Measurements from ENCODE around the gene TRPM3. TPM values are rescaled to one million over a fixed set of nuclear protein-coding genes. Genes with fewer than 3 reads are reported as not detected.

TRPM3 gene
- total and polyA plus RNA-seq, 4 donors = 0.07 to 0.89 (median 0.67) TPM

DNA sequence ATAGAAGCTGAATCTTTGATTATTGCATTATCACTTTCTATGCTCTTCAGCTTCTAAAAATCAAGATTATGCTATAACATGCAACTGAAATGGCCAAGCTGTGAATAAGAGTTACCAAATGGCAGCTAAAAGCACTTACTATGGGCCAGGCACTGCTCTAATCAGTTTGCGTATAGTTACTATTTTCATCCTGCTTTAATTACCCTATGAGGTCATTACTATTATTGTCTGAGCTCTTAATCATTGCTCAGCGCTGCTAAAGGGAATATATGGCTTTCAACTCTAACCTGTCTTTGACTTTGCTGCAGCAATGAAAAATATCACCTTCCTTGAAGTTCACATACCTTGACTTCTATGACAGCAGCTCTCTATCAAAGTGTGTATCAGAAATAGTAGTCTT lies 210.8 kb downstream of the TRPM3 start:
- Histone ChIP-seq H3K9ac (ENCODE audit: low read depth in 1 of 2, low read length in 2 of 2) (no peak overlapping the region), H3K36me3 (ENCODE audit: control insufficient read depth in 4 of 4, insufficient read depth in 3 of 4, low read depth in 1 of 4, low read length in 3 of 4) (no peaks in the 10 kb centered on the region), H3K9me3 (ENCODE audit: control insufficient read depth in 4 of 4, low read length in 3 of 4) (peaks cover 0 to 2% (median 0%) of the 10 kb centered on the region in 4 donors), H3K4me3 (ENCODE audit: low read depth in 1 of 3, low read length in 3 of 3) (no peak overlapping the region), H3K27ac (ENCODE audit: low read depth in 1 of 2, low read length in 2 of 2) (no peak overlapping the region), H3K27me3 (ENCODE audit: control insufficient read depth in 4 of 4, insufficient read depth in 4 of 4, low read length in 3 of 4) (no peaks in the 10 kb centered on the region), H3K4me1 (ENCODE audit: control insufficient read depth in 4 of 4, insufficient read depth in 4 of 4, low read length in 3 of 4) (no peaks in the 10 kb centered on the region)
- DNase-seq (ENCODE audit: low spot score) = no peak
- WGBS = 83% methylated on average over 2 of the region's 2 CpGs
- TF ChIP-seq, protein P1, sequence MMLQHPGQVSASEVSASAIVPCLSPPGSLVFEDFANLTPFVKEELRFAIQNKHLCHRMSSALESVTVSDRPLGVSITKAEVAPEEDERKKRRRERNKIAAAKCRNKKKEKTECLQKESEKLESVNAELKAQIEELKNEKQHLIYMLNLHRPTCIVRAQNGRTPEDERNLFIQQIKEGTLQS (IDR thresholded peaks at IDR 0.05) = no peak
- TF ChIP-seq, protein P2, sequence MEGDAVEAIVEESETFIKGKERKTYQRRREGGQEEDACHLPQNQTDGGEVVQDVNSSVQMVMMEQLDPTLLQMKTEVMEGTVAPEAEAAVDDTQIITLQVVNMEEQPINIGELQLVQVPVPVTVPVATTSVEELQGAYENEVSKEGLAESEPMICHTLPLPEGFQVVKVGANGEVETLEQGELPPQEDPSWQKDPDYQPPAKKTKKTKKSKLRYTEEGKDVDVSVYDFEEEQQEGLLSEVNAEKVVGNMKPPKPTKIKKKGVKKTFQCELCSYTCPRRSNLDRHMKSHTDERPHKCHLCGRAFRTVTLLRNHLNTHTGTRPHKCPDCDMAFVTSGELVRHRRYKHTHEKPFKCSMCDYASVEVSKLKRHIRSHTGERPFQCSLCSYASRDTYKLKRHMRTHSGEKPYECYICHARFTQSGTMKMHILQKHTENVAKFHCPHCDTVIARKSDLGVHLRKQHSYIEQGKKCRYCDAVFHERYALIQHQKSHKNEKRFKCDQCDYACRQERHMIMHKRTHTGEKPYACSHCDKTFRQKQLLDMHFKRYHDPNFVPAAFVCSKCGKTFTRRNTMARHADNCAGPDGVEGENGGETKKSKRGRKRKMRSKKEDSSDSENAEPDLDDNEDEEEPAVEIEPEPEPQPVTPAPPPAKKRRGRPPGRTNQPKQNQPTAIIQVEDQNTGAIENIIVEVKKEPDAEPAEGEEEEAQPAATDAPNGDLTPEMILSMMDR (IDR thresholded peaks at IDR 0.05; ENCODE audit: low read depth, low read length, missing input control) = no peak
- no peak for TF ChIP-seq JUND (IDR thresholded peaks at IDR 0.05)
- no peak for TF ChIP-seq RAD21 (IDR thresholded peaks at IDR 0.05)
- TF ChIP-seq EGR1 (IDR thresholded peaks at IDR 0.05; ENCODE audit: low read depth in 2 of 2) = no peak
- TF ChIP-seq, protein P3, sequence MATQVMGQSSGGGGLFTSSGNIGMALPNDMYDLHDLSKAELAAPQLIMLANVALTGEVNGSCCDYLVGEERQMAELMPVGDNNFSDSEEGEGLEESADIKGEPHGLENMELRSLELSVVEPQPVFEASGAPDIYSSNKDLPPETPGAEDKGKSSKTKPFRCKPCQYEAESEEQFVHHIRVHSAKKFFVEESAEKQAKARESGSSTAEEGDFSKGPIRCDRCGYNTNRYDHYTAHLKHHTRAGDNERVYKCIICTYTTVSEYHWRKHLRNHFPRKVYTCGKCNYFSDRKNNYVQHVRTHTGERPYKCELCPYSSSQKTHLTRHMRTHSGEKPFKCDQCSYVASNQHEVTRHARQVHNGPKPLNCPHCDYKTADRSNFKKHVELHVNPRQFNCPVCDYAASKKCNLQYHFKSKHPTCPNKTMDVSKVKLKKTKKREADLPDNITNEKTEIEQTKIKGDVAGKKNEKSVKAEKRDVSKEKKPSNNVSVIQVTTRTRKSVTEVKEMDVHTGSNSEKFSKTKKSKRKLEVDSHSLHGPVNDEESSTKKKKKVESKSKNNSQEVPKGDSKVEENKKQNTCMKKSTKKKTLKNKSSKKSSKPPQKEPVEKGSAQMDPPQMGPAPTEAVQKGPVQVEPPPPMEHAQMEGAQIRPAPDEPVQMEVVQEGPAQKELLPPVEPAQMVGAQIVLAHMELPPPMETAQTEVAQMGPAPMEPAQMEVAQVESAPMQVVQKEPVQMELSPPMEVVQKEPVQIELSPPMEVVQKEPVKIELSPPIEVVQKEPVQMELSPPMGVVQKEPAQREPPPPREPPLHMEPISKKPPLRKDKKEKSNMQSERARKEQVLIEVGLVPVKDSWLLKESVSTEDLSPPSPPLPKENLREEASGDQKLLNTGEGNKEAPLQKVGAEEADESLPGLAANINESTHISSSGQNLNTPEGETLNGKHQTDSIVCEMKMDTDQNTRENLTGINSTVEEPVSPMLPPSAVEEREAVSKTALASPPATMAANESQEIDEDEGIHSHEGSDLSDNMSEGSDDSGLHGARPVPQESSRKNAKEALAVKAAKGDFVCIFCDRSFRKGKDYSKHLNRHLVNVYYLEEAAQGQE (IDR thresholded peaks at IDR 0.05) = no peak
- TF ChIP-seq, protein P4, sequence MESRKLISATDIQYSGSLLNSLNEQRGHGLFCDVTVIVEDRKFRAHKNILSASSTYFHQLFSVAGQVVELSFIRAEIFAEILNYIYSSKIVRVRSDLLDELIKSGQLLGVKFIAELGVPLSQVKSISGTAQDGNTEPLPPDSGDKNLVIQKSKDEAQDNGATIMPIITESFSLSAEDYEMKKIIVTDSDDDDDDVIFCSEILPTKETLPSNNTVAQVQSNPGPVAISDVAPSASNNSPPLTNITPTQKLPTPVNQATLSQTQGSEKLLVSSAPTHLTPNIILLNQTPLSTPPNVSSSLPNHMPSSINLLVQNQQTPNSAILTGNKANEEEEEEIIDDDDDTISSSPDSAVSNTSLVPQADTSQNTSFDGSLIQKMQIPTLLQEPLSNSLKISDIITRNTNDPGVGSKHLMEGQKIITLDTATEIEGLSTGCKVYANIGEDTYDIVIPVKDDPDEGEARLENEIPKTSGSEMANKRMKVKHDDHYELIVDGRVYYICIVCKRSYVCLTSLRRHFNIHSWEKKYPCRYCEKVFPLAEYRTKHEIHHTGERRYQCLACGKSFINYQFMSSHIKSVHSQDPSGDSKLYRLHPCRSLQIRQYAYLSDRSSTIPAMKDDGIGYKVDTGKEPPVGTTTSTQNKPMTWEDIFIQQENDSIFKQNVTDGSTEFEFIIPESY (IDR thresholded peaks at IDR 0.05) = no peak
- TF ChIP-seq YY1 (IDR thresholded peaks at IDR 0.05) = no peak
- no peak for TF ChIP-seq SP1 (IDR thresholded peaks at IDR 0.05)
- no peak for TF ChIP-seq FOXA1 (IDR thresholded peaks at IDR 0.05)
- no peak for TF ChIP-seq TAF1 (conservative IDR thresholded peaks at IDR 0.05)
- TF ChIP-seq, protein P5, sequence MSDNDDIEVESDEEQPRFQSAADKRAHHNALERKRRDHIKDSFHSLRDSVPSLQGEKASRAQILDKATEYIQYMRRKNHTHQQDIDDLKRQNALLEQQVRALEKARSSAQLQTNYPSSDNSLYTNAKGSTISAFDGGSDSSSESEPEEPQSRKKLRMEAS (IDR thresholded peaks at IDR 0.05) = no peak

DNA sequence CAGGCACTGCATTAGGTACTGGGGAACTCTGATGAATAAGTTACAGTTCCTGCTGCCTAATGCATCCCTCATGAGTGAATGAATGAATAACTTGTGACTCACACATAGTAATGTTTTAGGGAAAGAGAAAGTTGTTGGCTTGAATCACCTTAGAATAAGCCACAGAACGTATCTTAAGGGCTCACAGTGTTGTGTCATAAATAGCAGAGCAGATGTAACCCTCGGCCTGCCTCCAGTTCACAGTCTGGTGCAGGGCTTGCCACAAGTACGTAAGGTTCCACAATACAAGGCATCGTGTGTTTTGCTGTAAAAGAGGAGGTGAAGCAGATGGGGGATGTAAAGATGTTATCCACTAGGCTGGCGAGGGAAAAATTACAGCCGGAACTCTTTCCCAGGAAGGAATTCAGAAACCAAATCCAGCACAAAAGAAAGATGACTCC lies 218.7 kb downstream of the TRPM3 start:
- no peak for DNase-seq (ENCODE audit: low spot score)
- Histone ChIP-seq H3K4me1 (ENCODE audit: control insufficient read depth in 4 of 4, insufficient read depth in 4 of 4, low read length in 3 of 4) (no peaks in the 10 kb centered on the region), H3K9me3 (ENCODE audit: control insufficient read depth in 4 of 4, low read length in 3 of 4) (no peaks in the 10 kb centered on the region), H3K9ac (ENCODE audit: low read depth in 1 of 2, low read length in 2 of 2) (no peak overlapping the region), H3K27me3 (ENCODE audit: control insufficient read depth in 4 of 4, insufficient read depth in 4 of 4, low read length in 3 of 4) (no peaks in the 10 kb centered on the region), H3K27ac (ENCODE audit: low read depth in 1 of 2, low read length in 2 of 2) (no peak overlapping the region), H3K36me3 (ENCODE audit: control insufficient read depth in 4 of 4, insufficient read depth in 3 of 4, low read depth in 1 of 4, low read length in 3 of 4) (no peaks in the 10 kb centered on the region), H3K4me3 (ENCODE audit: low read depth in 1 of 3, low read length in 3 of 3) (no peak overlapping the region)
- 80% methylated on average over 6 of the region's 6 CpGs for WGBS
- TF ChIP-seq TAF1 (conservative IDR thresholded peaks at IDR 0.05) (no peak), YY1 (IDR thresholded peaks at IDR 0.05) (no peak), NR2F2 (IDR thresholded peaks at IDR 0.05) (no peak), HNF4A (conservative IDR thresholded peaks at IDR 0.05) (no peak)
- TF ChIP-seq, protein P2 (IDR thresholded peaks at IDR 0.05; ENCODE audit: low read depth, low read length, missing input control) = no peak
- TF ChIP-seq, protein P1 (IDR thresholded peaks at IDR 0.05) = no peak
- TF ChIP-seq, protein P4 (IDR thresholded peaks at IDR 0.05) = no peak
- TF ChIP-seq, protein P3 (IDR thresholded peaks at IDR 0.05) = no peak

Data from liver (tissue), 9 donors.